Mononuclear cell (primary cell): ENCODE measurements around the gene GRB2. TPM values are rescaled to one million over a fixed set of nuclear protein-coding genes. Genes with fewer than 3 reads are reported as not detected.
"Not testable (repeated sequence)": the region's sequence is repeated elsewhere in the genome, so short reads cannot be mapped to it uniquely, and the experiment has no call there.

Experiments
- H3K27me3 ChIP-seq: 2 replicates; pipeline ENCODE4 v1.6.0; 2011; ENCODE audit warnings: low read length, control low read depth; ENCODE audit not compliant: insufficient read depth
- H3K4me1 ChIP-seq: 2 replicates; pipeline ENCODE4 v1.5.1; 2011; ENCODE audit warnings: mild to moderate bottlenecking, low read length, control low read depth; ENCODE audit not compliant: insufficient read depth
- H3K4me3 ChIP-seq: 2 replicates; pipeline ENCODE4 v1.5.1; 2011; ENCODE audit warnings: mild to moderate bottlenecking, low read length, moderate library complexity
- H3K9me3 ChIP-seq: 2 replicates; pipeline ENCODE4 v1.5.1; 2011; ENCODE audit warnings: low read depth, mild to moderate bottlenecking, control low read depth, low read length
- total RNA-seq: library from RNA; depleted of rRNA; stranded (reverse); fragments of >200 nt; gene quantifications from one replicate; pipeline ENCODE4 v1.2.3, GENCODE V29; 2012

Gene GRB2
- total RNA-seq, 1 donor: 151 TPM

DNA sequence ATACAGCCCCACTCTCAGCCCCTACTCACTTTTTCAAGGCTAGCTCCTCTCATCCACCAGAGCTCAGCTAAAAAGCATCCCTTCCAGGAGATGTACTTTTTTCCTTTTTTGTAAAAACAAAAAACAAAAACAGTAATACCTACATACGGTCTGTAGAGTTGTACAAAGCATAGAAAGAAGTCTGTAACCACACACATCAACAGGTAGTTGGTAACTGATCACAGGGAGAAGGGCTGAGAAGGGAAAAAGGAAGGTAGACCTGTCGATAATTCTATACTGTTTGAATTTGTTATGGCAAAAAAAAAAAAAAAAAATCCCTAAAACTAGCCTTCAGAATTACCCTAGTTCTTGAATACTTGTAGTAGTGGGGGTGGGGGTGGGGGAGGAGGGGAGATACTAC, 117.1 kb downstream of the GRB2 start:
- Histone ChIP-seq H3K4me1 (peaks cover 43% of the 10 kb centered on the region), H3K9me3 (no peaks in the 10 kb centered on the region), H3K27me3 (no peaks in the 10 kb centered on the region), H3K4me3 (peak overlapping the region; percentile 72)

DNA sequence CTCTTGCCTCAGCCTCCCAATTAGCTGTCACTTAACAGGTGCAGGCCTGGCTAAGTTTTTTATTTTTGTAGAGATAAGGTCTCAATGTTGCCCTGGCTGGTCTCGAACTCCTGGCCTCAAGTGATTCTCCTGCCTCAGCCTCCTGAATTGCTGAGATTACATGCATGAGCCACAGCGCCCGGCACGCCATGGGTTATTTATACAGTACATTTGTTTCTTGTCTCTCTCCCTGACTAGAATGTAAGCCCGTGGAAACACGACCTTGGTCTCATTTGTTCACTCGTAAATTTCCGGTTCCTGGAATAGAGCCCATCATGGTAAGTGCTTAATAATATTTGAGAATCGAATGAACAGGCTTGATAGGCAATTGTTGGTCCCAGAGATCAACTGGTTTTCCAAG, 118.3 kb downstream of the GRB2 start:
- H3K9me3 ChIP-seq: no peaks in the 10 kb centered on the region
- H3K4me1 ChIP-seq: peaks cover 32% of the 10 kb centered on the region
- no peak overlapping the region for H3K4me3 ChIP-seq
- no peaks in the 10 kb centered on the region for H3K27me3 ChIP-seq

DNA sequence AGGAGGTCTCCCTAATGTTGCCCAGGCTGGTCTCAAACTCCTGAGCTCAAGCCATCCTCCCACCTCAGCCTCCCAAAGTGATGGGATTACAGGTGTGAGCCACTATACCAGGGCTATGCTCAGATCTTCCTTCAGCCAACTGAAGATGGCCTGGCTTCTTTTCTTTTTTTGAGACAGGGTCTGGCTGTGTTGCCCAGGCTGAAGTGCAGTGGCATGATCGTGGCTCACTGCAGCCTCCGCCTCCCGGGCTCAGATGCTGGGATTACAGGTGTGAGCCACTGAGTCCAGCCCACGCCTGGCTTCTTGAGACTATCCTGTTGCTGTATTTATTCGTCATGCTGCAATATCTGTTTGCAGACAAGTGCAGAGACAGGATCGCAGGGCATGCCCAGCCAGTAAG, 120.4 kb downstream of the GRB2 start:
- Histone ChIP-seq H3K27me3 (no peaks in the 10 kb centered on the region), H3K4me3 (no peak overlapping the region), H3K4me1 (peaks cover 18% of the 10 kb centered on the region), H3K9me3 (no peaks in the 10 kb centered on the region)

DNA sequence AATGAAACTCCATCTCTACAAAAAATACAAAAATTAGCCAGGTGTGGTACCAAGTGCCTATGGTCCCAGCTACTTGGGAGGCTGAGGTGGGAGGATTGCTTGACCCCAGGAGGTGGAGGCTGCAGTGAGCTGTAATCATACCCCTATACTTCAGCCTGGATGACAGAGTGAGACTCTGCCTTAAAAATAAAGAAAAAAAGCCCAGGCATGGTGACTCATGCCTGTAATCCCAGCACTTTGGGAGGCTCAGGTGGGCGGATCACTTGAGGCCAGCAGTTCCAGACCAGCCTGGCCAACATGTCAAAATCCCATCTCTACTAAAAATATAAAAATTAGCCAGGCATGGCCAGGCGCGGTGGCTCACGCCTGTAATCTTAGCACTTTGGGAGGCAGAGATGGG, 125.3 kb downstream of the GRB2 start:
- H3K9me3 ChIP-seq, H3K27me3 ChIP-seq, H3K4me3 ChIP-seq, H3K4me1 ChIP-seq: not testable (repeated sequence)

GRCh38 chr17:75277664-75278071, 127.8 kb downstream of the GRB2 start:
- Histone ChIP-seq H3K4me3 (no peak overlapping the region), H3K27me3 (no peaks in the 10 kb centered on the region), H3K9me3 (no peaks in the 10 kb centered on the region), H3K4me1 (peaks cover 3% of the 10 kb centered on the region)

DNA sequence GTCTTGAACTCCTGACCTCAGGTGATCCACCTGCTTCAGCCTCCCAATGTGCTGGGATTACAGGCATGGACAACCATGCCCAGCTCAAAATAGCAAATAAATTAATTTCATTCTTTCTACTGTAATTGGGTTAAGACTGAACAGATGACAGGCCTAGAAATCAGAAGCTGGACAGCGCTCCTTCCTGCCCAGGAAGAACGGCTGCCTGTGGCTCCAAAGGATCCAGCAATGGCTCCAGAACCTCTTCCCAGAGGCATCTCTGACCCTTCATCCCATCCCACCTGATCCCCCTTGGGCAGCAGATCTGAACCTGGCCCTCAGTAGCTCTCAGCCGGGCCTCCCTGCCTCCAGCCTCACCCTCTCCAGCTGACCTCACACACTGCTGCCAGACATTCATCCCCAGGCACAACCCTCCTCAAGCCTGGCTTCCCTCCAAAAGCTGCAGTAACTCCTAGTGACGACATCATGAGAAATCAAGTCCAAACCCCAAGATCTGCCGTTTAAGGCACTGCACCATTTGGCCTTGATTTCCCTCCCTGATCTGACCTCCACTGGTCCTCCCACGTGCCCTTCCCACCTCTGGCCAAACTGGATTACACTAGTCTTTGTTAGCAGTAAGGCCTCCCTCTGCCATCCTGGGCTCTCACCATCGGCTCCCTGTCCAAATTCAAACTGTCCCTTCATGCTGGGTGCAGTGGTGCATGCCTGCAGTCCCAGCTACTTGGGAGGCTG, 131.3 kb downstream of the GRB2 start:
- no peaks in the 10 kb centered on the region for H3K27me3 ChIP-seq
- peaks cover 32% of the 10 kb centered on the region for H3K4me1 ChIP-seq
- no peak overlapping the region for H3K4me3 ChIP-seq
- no peaks in the 10 kb centered on the region for H3K9me3 ChIP-seq

DNA sequence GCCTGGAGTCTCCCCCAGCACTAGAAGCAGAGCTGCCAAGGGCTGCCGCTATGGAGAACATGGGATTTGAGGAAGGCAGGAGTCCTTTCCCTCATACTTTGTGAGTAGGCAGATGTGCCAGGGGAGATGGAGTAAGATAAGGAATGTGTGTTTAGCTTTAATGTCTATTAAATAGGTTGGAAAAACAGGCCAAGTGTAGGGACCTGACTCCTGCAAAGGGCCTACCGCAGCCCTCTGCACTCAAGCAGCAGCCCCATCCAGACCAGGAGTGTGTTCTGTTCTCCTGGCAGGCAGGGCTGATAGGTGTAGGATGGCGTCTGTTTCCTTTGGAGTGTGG, 132.7 kb downstream of the GRB2 start:
- Histone ChIP-seq H3K4me3 (no peak overlapping the region), H3K4me1 (peaks cover 45% of the 10 kb centered on the region), H3K27me3 (no peaks in the 10 kb centered on the region), H3K9me3 (no peaks in the 10 kb centered on the region)

GRCh38 chr17:75271955-75272847, 133.3 kb downstream of the GRB2 start:
- H3K9me3 ChIP-seq: no peaks in the 10 kb centered on the region
- peaks cover 51% of the 10 kb centered on the region for H3K4me1 ChIP-seq
- peak overlapping the region; percentile 93 for H3K4me3 ChIP-seq
- H3K27me3 ChIP-seq: no peaks in the 10 kb centered on the region

GRCh38 chr17:75271233-75271954, 134.1 kb downstream of the GRB2 start:
- peak overlapping the region; percentile 93 for H3K4me3 ChIP-seq
- H3K27me3 ChIP-seq: no peaks in the 10 kb centered on the region
- peaks cover 59% of the 10 kb centered on the region for H3K4me1 ChIP-seq
- H3K9me3 ChIP-seq: no peaks in the 10 kb centered on the region

GRCh38 chr17:75270966-75271232, 134.6 kb downstream of the GRB2 start, which contains the start of gene MIF4GD:
Gene MIF4GD, minus strand, starts transcription at chr17:75271231. Its CDS starts 1,036 bp downstream, at chr17:75270195.
- no peaks in the 10 kb centered on the region for H3K27me3 ChIP-seq
- peaks cover 64% of the 10 kb centered on the region for H3K4me1 ChIP-seq
- no peaks in the 10 kb centered on the region for H3K9me3 ChIP-seq
- H3K4me3 ChIP-seq: peak within 1 kb of the TSS; percentile 93

DNA sequence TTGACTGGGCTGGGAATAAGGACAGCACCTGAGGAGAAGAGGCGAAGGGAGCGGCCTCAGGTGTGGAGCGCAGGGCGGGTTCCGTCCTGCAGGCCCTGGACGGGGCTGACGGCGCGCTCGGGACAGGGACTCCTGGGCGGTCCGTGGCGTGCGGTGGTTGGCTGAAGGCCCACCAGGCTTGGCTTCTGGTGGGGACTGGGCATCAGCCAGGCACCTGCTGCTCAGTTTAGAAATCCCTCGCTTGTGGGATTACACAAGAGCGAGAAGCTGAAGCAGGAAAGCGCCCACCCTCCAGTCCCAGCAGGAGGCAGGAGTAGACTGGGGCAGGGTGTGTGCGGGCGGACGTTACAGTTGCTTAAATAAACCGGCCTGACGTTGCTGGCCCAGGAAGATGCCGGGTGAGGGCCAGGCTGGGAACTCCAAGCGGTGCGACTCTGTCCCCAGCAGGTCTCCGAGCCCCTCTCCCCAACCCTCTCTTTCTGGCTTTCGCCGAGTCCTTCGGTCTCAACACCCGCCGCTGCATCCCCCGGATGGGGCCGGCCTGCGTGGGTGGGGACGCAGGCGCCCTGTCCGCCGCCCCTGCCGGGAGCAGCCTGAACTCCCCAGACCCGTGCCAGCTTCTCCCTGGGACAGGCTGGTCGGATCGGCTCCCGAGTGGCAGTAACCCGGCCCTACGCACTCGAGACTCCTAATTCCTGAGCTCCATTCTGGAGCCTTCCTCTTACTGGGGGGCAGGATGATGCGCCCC, 135.1 kb downstream of the GRB2 start:
- H3K27me3 ChIP-seq: no peaks in the 10 kb centered on the region
- peak overlapping the region; percentile 93 for H3K4me3 ChIP-seq
- H3K9me3 ChIP-seq: no peaks in the 10 kb centered on the region
- peaks cover 69% of the 10 kb centered on the region for H3K4me1 ChIP-seq

- H3K9me3 ChIP-seq: no peaks in the 10 kb centered on the region
- H3K27me3 ChIP-seq: no peaks in the 10 kb centered on the region
- peaks cover 74% of the 10 kb centered on the region for H3K4me1 ChIP-seq
- H3K4me3 ChIP-seq: peak overlapping the region; percentile 93
These were observed 135.6 kb downstream of the GRB2 start for GRCh38 chr17:75269844-75270217.
